ENCODE data around the gene ZCCHC17. TPM values are rescaled to one million over a fixed set of nuclear protein-coding genes. Genes with fewer than 3 reads are reported as not detected.
"Not testable (repeated sequence)": the region's sequence is repeated elsewhere in the genome, so short reads cannot be mapped to it uniquely, and the experiment has no call there.

Gene ZCCHC17
- total and polyA plus RNA-seq, 2 donors: 32.6 to 35.4 TPM

GRCh38 chr1:31377364-31377863, 80.6 kb downstream of the ZCCHC17 start:
- Histone ChIP-seq H3K4me3 (ENCODE audit: low read length in 2 of 2) (no peak overlapping the region), H3K9me3 (ENCODE audit: control insufficient read depth in 2 of 2, insufficient read depth in 1 of 2, low read length in 1 of 2) (peaks cover 0 to 3% of the 10 kb centered on the region in 2 donors), H3K27ac (ENCODE audit: low read depth in 1 of 2, low read length in 1 of 2) (no peak overlapping the region), H3K36me3 (ENCODE audit: control insufficient read depth in 2 of 2, insufficient read depth in 2 of 2, low read length in 1 of 2) (no peaks in the 10 kb centered on the region), H3K27me3 (ENCODE audit: control insufficient read depth in 2 of 2, insufficient read depth in 1 of 2, low read length in 1 of 2) (peaks cover 0 to 14% of the 10 kb centered on the region in 2 donors), H3K4me1 (ENCODE audit: control insufficient read depth in 2 of 2, insufficient read depth in 2 of 2, low read length in 2 of 2) (peaks cover 4 to 14% of the 10 kb centered on the region in 2 donors)
- DNase-seq (ENCODE audit: low read depth in 6 of 9, low spot score in 9 of 9): no peak
- WGBS: 99% methylated on average over 3 of the region's 3 CpGs

GRCh38 chr1:31378001-31378400, 81.2 kb downstream of the ZCCHC17 start:
- peaks cover 3 to 8% of the 10 kb centered on the region in 2 donors for H3K27me3 ChIP-seq (ENCODE audit: control insufficient read depth in 2 of 2, insufficient read depth in 1 of 2, low read length in 1 of 2)
- H3K9me3 ChIP-seq (ENCODE audit: control insufficient read depth in 2 of 2, insufficient read depth in 1 of 2, low read length in 1 of 2): peaks cover 0 to 3% of the 10 kb centered on the region in 2 donors
- DNase-seq (ENCODE audit: low read depth in 6 of 9, low spot score in 9 of 9): no peak
- no peak overlapping the region for H3K4me3 ChIP-seq (ENCODE audit: low read length in 2 of 2)
- no peaks in the 10 kb centered on the region for H3K36me3 ChIP-seq (ENCODE audit: control insufficient read depth in 2 of 2, insufficient read depth in 2 of 2, low read length in 1 of 2)
- no peak overlapping the region for H3K27ac ChIP-seq (ENCODE audit: low read depth in 1 of 2, low read length in 1 of 2)
- peaks cover 2 to 9% of the 10 kb centered on the region in 2 donors for H3K4me1 ChIP-seq (ENCODE audit: control insufficient read depth in 2 of 2, insufficient read depth in 2 of 2, low read length in 2 of 2)

- H3K36me3 ChIP-seq (ENCODE audit: control insufficient read depth in 2 of 2, insufficient read depth in 2 of 2, low read length in 1 of 2): no peaks in the 10 kb centered on the region
- H3K27ac ChIP-seq (ENCODE audit: low read depth in 1 of 2, low read length in 1 of 2): no peak overlapping the region
- WGBS: 94% methylated on average over 3 of the region's 3 CpGs
Measured at GRCh38 chr1:31380181-31380580, 83.3 kb downstream of the ZCCHC17 start.

GRCh38 chr1:31381394-31382294, 84.8 kb downstream of the ZCCHC17 start:
- Histone ChIP-seq H3K4me3 (ENCODE audit: low read length in 2 of 2) (no peak overlapping the region), H3K9me3 (ENCODE audit: control insufficient read depth in 2 of 2, insufficient read depth in 1 of 2, low read length in 1 of 2) (peaks cover 0 to 3% of the 10 kb centered on the region in 2 donors), H3K27ac (ENCODE audit: low read depth in 1 of 2, low read length in 1 of 2) (no peak overlapping the region), H3K27me3 (ENCODE audit: control insufficient read depth in 2 of 2, insufficient read depth in 1 of 2, low read length in 1 of 2) (peaks cover 0 to 3% of the 10 kb centered on the region in 2 donors), H3K36me3 (ENCODE audit: control insufficient read depth in 2 of 2, insufficient read depth in 2 of 2, low read length in 1 of 2) (no peaks in the 10 kb centered on the region), H3K4me1 (ENCODE audit: control insufficient read depth in 2 of 2, insufficient read depth in 2 of 2, low read length in 2 of 2) (no peaks in the 10 kb centered on the region)
- no peak for DNase-seq (ENCODE audit: low read depth in 6 of 9, low spot score in 9 of 9)
- 96% methylated on average over 6 of the region's 6 CpGs for WGBS

More at GRCh38 chr1:31380181-31380580, 83.3 kb downstream of the ZCCHC17 start:
- Histone ChIP-seq H3K4me3 (ENCODE audit: low read length in 2 of 2) (no peak overlapping the region), H3K4me1 (ENCODE audit: control insufficient read depth in 2 of 2, insufficient read depth in 2 of 2, low read length in 2 of 2) (no peaks in the 10 kb centered on the region), H3K27me3 (ENCODE audit: control insufficient read depth in 2 of 2, insufficient read depth in 1 of 2, low read length in 1 of 2) (peaks cover 0 to 3% of the 10 kb centered on the region in 2 donors), H3K9me3 (ENCODE audit: control insufficient read depth in 2 of 2, insufficient read depth in 1 of 2, low read length in 1 of 2) (peaks cover 0 to 3% of the 10 kb centered on the region in 2 donors)
- no peak for DNase-seq (ENCODE audit: low read depth in 6 of 9, low spot score in 9 of 9)

GRCh38 chr1:31382379-31382989, 85.7 kb downstream of the ZCCHC17 start:
- no peak for DNase-seq (ENCODE audit: low read depth in 6 of 9, low spot score in 9 of 9)
- Histone ChIP-seq H3K9me3 (ENCODE audit: control insufficient read depth in 2 of 2, insufficient read depth in 1 of 2, low read length in 1 of 2) (no peaks in the 10 kb centered on the region), H3K27ac (ENCODE audit: low read depth in 1 of 2, low read length in 1 of 2) (no peak overlapping the region), H3K36me3 (ENCODE audit: control insufficient read depth in 2 of 2, insufficient read depth in 2 of 2, low read length in 1 of 2) (no peaks in the 10 kb centered on the region), H3K27me3 (ENCODE audit: control insufficient read depth in 2 of 2, insufficient read depth in 1 of 2, low read length in 1 of 2) (peaks cover 0 to 3% of the 10 kb centered on the region in 2 donors), H3K4me3 (ENCODE audit: low read length in 2 of 2) (no peak overlapping the region), H3K4me1 (ENCODE audit: control insufficient read depth in 2 of 2, insufficient read depth in 2 of 2, low read length in 2 of 2) (no peaks in the 10 kb centered on the region)
- WGBS: over 99% methylated on average over 3 of the region's 3 CpGs

GRCh38 chr1:31383967-31384366, 87.1 kb downstream of the ZCCHC17 start:
- WGBS: 98% methylated on average over 1 of the region's 1 CpG
- H3K9me3 ChIP-seq (ENCODE audit: control insufficient read depth in 2 of 2, insufficient read depth in 1 of 2, low read length in 1 of 2): no peaks in the 10 kb centered on the region
- peaks cover 0 to 3% of the 10 kb centered on the region in 2 donors for H3K27me3 ChIP-seq (ENCODE audit: control insufficient read depth in 2 of 2, insufficient read depth in 1 of 2, low read length in 1 of 2)
- H3K4me3 ChIP-seq (ENCODE audit: low read length in 2 of 2): no peak overlapping the region
- no peak for DNase-seq (ENCODE audit: low read depth in 6 of 9, low spot score in 9 of 9)
- H3K27ac ChIP-seq (ENCODE audit: low read depth in 1 of 2, low read length in 1 of 2): no peak overlapping the region
- H3K4me1 ChIP-seq (ENCODE audit: control insufficient read depth in 2 of 2, insufficient read depth in 2 of 2, low read length in 2 of 2): no peaks in the 10 kb centered on the region
- no peaks in the 10 kb centered on the region for H3K36me3 ChIP-seq (ENCODE audit: control insufficient read depth in 2 of 2, insufficient read depth in 2 of 2, low read length in 1 of 2)

- DNase-seq (ENCODE audit: low read depth in 6 of 9, low spot score in 9 of 9); H3K27me3 ChIP-seq (ENCODE audit: control insufficient read depth in 2 of 2, insufficient read depth in 1 of 2, low read length in 1 of 2); H3K9me3 ChIP-seq (ENCODE audit: control insufficient read depth in 2 of 2, insufficient read depth in 1 of 2, low read length in 1 of 2); H3K36me3 ChIP-seq (ENCODE audit: control insufficient read depth in 2 of 2, insufficient read depth in 2 of 2, low read length in 1 of 2); H3K4me1 ChIP-seq (ENCODE audit: control insufficient read depth in 2 of 2, insufficient read depth in 2 of 2, low read length in 2 of 2); H3K27ac ChIP-seq (ENCODE audit: low read depth in 1 of 2, low read length in 1 of 2); H3K4me3 ChIP-seq (ENCODE audit: low read length in 2 of 2): not testable (repeated sequence)
- WGBS: 93% methylated on average over 8 of the region's 8 CpGs
Measured at GRCh38 chr1:31386576-31387243, 89.9 kb downstream of the ZCCHC17 start.

- WGBS: 90% methylated on average over 10 of the region's 10 CpGs
Measured at GRCh38 chr1:31387612-31388011, 90.8 kb downstream of the ZCCHC17 start.

More at GRCh38 chr1:31387612-31388011, 90.8 kb downstream of the ZCCHC17 start:
- peaks cover 0 to under 1% of the 10 kb centered on the region in 2 donors for H3K27me3 ChIP-seq (ENCODE audit: control insufficient read depth in 2 of 2, insufficient read depth in 1 of 2, low read length in 1 of 2)
- H3K27ac ChIP-seq (ENCODE audit: low read depth in 1 of 2, low read length in 1 of 2): no peak overlapping the region
- H3K4me1 ChIP-seq (ENCODE audit: control insufficient read depth in 2 of 2, insufficient read depth in 2 of 2, low read length in 2 of 2): no peaks in the 10 kb centered on the region
- no peak overlapping the region for H3K4me3 ChIP-seq (ENCODE audit: low read length in 2 of 2)
- no peak for DNase-seq (ENCODE audit: low read depth in 6 of 9, low spot score in 9 of 9)
- no peaks in the 10 kb centered on the region for H3K36me3 ChIP-seq (ENCODE audit: control insufficient read depth in 2 of 2, insufficient read depth in 2 of 2, low read length in 1 of 2)
- H3K9me3 ChIP-seq (ENCODE audit: control insufficient read depth in 2 of 2, insufficient read depth in 1 of 2, low read length in 1 of 2): no peaks in the 10 kb centered on the region
